HCT116 (cell line): ENCODE measurements around the gene ARHGEF17. TPM values are rescaled to one million over a fixed set of nuclear protein-coding genes. Genes with fewer than 3 reads are reported as not detected.

Experiments
- ATAC-seq: fragments of 200-7000 bp; cut with Tn5 transposase; 2 replicates; pipeline ENCODE4 v1.9.1; 2020; ENCODE audit warnings: mild to moderate bottlenecking, moderate library complexity
- BruUV-seq: library from RNA; stranded (reverse); fragments of 400-500 nt; replicated peaks from 2 replicates; lab custom pipeline; 2021; lab: Mats Ljungman, UMichigan
- CTCF ChIA-PET: fragments of 300-600 bp; sonication (Branson Sonifier 250); formaldehyde crosslinking; loops from one replicate; lab custom pipeline; 2021; ENCODE audit warnings: antibody characterized with exemption; lab: Charles Lee
- POLR2A ChIA-PET: fragments of 300-600, 350-600 bp; sonication (Branson Sonifier 250); formaldehyde crosslinking; loops from one replicate; lab custom pipeline; 2021; ENCODE audit warnings: antibody characterized with exemption; lab: Charles Lee
- RAD21 ChIA-PET, 2 experiments: fragments of 300-600 bp; sonication (Branson Sonifier 250); formaldehyde crosslinking; loops; one replicate each; lab custom pipeline; 2023; ENCODE audit warnings: low total read pairs in 2 of 2; ENCODE audit not compliant: uncharacterized antibody in 2 of 2, unreplicated experiment in 2 of 2, low non-redundant PET in 1 of 2; lab: Charles Lee
- DNase-seq: peaks from one replicate; pipeline ENCODE4 v3.0.0-alpha.2; 2010; ENCODE audit warnings: low read depth, low spot score
- H2AFZ ChIP-seq: fragments of 200-600 bp; shearing (Covaris generic), sonication (generic); 2 replicates; pipeline ENCODE4 v1.6.1; 2017; ENCODE audit warnings: low read depth, mixed run types, mixed read lengths, antibody characterized with exemption, low read length; ENCODE audit not compliant: poor library complexity, severe bottlenecking
- H3K27ac ChIP-seq: 2 replicates; pipeline ENCODE4 v1.5.1; 2012; ENCODE audit warnings: low read depth, low read length
- H3K27me3 ChIP-seq: fragments of 200-600 bp; sonication (generic); 2 replicates; pipeline ENCODE4 v1.6.1; 2016; ENCODE audit warnings: mixed run types, low read length, mixed read lengths; ENCODE audit not compliant: insufficient read depth
- H3K36me3 ChIP-seq, 2 experiments: fragments of 200-500 bp in 1 of 2; fragments of 200-600 bp in 1 of 2; sonication (Bioruptor generic) in 1 of 2; sonication (generic) in 1 of 2; 2 replicates each; pipeline versions ENCODE4 v1.5.1 to v1.6.1; 2014 to 2016; ENCODE audit warnings: low read length in 2 of 2, inconsistent platforms in 1 of 2, mixed read lengths in 1 of 2, mixed run types in 1 of 2; ENCODE audit not compliant: insufficient read depth in 2 of 2, control insufficient read depth in 1 of 2
- H3K4me1 ChIP-seq, 2 experiments: fragments of 200-600 bp in 1 of 2; sonication (generic) in 1 of 2; 2 replicates each; pipeline versions ENCODE4 v1.5.1 to v1.6.1; 2012 to 2017; ENCODE audit warnings: low read length in 2 of 2, inconsistent platforms in 1 of 2, mild to moderate bottlenecking in 1 of 2, mixed read lengths in 1 of 2, mixed run types in 1 of 2, moderate library complexity in 1 of 2; ENCODE audit not compliant: insufficient read depth in 2 of 2, control insufficient read depth in 1 of 2
- H3K4me2 ChIP-seq: fragments of 200-600 bp; sonication (generic); 2 replicates; pipeline ENCODE4 v1.6.1; 2017; ENCODE audit warnings: mixed run types, low read length, mixed read lengths
- H3K4me3 ChIP-seq, 2 experiments: fragments of 200-600 bp in 1 of 2; sonication (generic) in 1 of 2; replicated peaks in 1 of 2; 2 replicates each; pipeline ENCODE4 v1.5.1; 2011 to 2016; ENCODE audit warnings: low read length in 2 of 2, control low read depth in 1 of 2, low read depth in 1 of 2, mild to moderate bottlenecking in 1 of 2, mixed read lengths in 1 of 2, mixed run types in 1 of 2
- H3K79me2 ChIP-seq: fragments of 200-600 bp; sonication (generic); 2 replicates; pipeline ENCODE4 v1.6.1; 2017; ENCODE audit warnings: mild to moderate bottlenecking, mixed run types, low read length, moderate library complexity, mixed read lengths; ENCODE audit not compliant: insufficient read depth
- H3K9ac ChIP-seq: fragments of 200-600 bp; sonication (generic); 2 replicates; pipeline ENCODE4 v1.6.1; 2016; ENCODE audit warnings: low read length, mixed read lengths
- H3K9me2 ChIP-seq: fragments of 200-600 bp; sonication (generic), shearing (Covaris generic); 2 replicates; pipeline ENCODE4 v1.6.1; 2017; ENCODE audit warnings: mixed run types, mild to moderate bottlenecking, moderate library complexity; ENCODE audit not compliant: insufficient read depth
- H3K9me3 ChIP-seq, 2 experiments: fragments of 200-500 bp in 1 of 2; fragments of 200-600 bp in 1 of 2; sonication (Bioruptor generic) in 1 of 2; sonication (generic) in 1 of 2; 2 replicates each; pipeline ENCODE4 v1.6.1; 2014 to 2017; ENCODE audit warnings: low read length in 2 of 2, mixed read lengths in 2 of 2, inconsistent platforms in 1 of 2, low read depth in 1 of 2, mild to moderate bottlenecking in 1 of 2, mixed run types in 1 of 2, moderate library complexity in 1 of 2; ENCODE audit not compliant: control insufficient read depth in 1 of 2, insufficient read depth in 1 of 2
- H4K20me1 ChIP-seq: fragments of 200-600 bp; sonication (generic), shearing (Covaris generic); 2 replicates; pipeline ENCODE4 v1.6.1; 2017; ENCODE audit warnings: mixed run types, mild to moderate bottlenecking, moderate library complexity; ENCODE audit not compliant: insufficient read depth
- ATF3 ChIP-seq: IDR thresholded peaks from 2 replicates; pipeline ENCODE4 v1.6.1; 2012
- CEBPB ChIP-seq: IDR thresholded peaks from 2 replicates; pipeline ENCODE4 v1.6.1; 2012; ENCODE audit warnings: low read depth
- CTCF ChIP-seq, 3 experiments: fragments of 200-600 bp in 1 of 3; sonication (generic) in 1 of 3; IDR thresholded peaks in 2 of 3; conservative IDR thresholded peaks in 1 of 3; 2 replicates each; pipeline ENCODE4 v1.5.1; 2012 to 2017; ENCODE audit warnings: low read depth in 2 of 3, low read length in 2 of 3, antibody characterized with exemption in 1 of 3, borderline replicate concordance in 1 of 3, control low read depth in 1 of 3, mild to moderate bottlenecking in 1 of 3, mixed read lengths in 1 of 3, mixed run types in 1 of 3, moderate library complexity in 1 of 3; ENCODE audit not compliant: insufficient read depth in 1 of 3
- EGR1 ChIP-seq: IDR thresholded peaks from 2 replicates; pipeline ENCODE4 v1.6.1; 2012; ENCODE audit warnings: low read depth
- ELF1 ChIP-seq: IDR thresholded peaks from 2 replicates; pipeline ENCODE4 v1.6.1; 2012; ENCODE audit warnings: low read depth, borderline replicate concordance
- EZH2 ChIP-seq: fragments of 200-600 bp; sonication (generic); IDR thresholded peaks from 2 replicates; pipeline ENCODE4 v1.6.1; 2017; ENCODE audit warnings: antibody characterized with exemption, mixed run types
- EZH2phosphoT487 ChIP-seq: fragments of 200-600 bp; IDR thresholded peaks from 2 replicates; pipeline ENCODE4 v1.6.1; 2018; ENCODE audit warnings: antibody characterized with exemption, borderline replicate concordance
- FOSL1 ChIP-seq: IDR thresholded peaks from 2 replicates; pipeline ENCODE4 v1.6.1; 2012; ENCODE audit warnings: low read depth
- JUND ChIP-seq: IDR thresholded peaks from 2 replicates; pipeline ENCODE4 v1.6.1; 2012
- MAX ChIP-seq: IDR thresholded peaks from 2 replicates; pipeline ENCODE4 v1.6.1; 2012
- POLR2A ChIP-seq: IDR thresholded peaks from 2 replicates; pipeline ENCODE4 v1.7.0; 2011; ENCODE audit warnings: borderline replicate concordance; ENCODE audit not compliant: insufficient read depth, insufficient read length; ENCODE audit errors: extremely low read depth
- RAD21 ChIP-seq: IDR thresholded peaks from 2 replicates; pipeline ENCODE4 v1.6.1; 2012; ENCODE audit warnings: low read depth, mild to moderate bottlenecking
- REST ChIP-seq: IDR thresholded peaks from 2 replicates; pipeline ENCODE4 v1.6.1; 2012; ENCODE audit warnings: low read depth
- SIN3A ChIP-seq: IDR thresholded peaks from 2 replicates; pipeline ENCODE4 v1.6.1; 2012; ENCODE audit warnings: low read depth
- SP1 ChIP-seq: IDR thresholded peaks from 2 replicates; pipeline ENCODE4 v1.6.1; 2012; ENCODE audit warnings: low read depth
- TCF7L2 ChIP-seq: IDR thresholded peaks from 2 replicates; pipeline ENCODE4 v1.7.0; 2011; ENCODE audit warnings: borderline replicate concordance, inconsistent platforms; ENCODE audit not compliant: insufficient read depth, insufficient read length; ENCODE audit errors: extremely low read depth
- YY1 ChIP-seq: IDR thresholded peaks from 2 replicates; pipeline ENCODE4 v1.6.1; 2011; ENCODE audit warnings: low read length, low read depth, moderate library complexity, mild to moderate bottlenecking; ENCODE audit not compliant: insufficient replicate concordance; ENCODE audit errors: extremely low read depth
- ZBTB33 ChIP-seq: IDR thresholded peaks from 2 replicates; pipeline ENCODE4 v1.6.1; 2011; ENCODE audit warnings: mild to moderate bottlenecking, low read length, moderate library complexity; ENCODE audit not compliant: insufficient replicate concordance; ENCODE audit errors: extremely low read depth
- ZFX ChIP-seq: fragments of 450-650 bp; IDR thresholded peaks from 2 replicates; pipeline ENCODE4 v1.6.1; 2017
- ZNF274 ChIP-seq: fragments of 200-500 bp; sonication (Bioruptor generic); IDR thresholded peaks from 2 replicates; pipeline ENCODE4 v1.6.1; 2014; ENCODE audit warnings: mild to moderate bottlenecking, low read depth, low read length, inconsistent platforms
- intact Hi-C: fragments of 100-400 bp; cut with micrococcal nuclease; formaldehyde crosslinking; loops from 2 replicates; pipeline ENCODE4 v1.10.0; 2022
- total RNA-seq: library from RNA; stranded (reverse); gene quantifications from one replicate; pipeline ENCODE4 v1.2.1, GENCODE V29; 2021; ENCODE audit not compliant: unreplicated experiment

ARHGEF17 gene
- total RNA-seq, 1 experiment from 2014 or later = 18.2 TPM

GRCh38 chr11:73410627-73411026, 102.6 kb downstream of the ARHGEF17 start:
- Histone ChIP-seq H3K4me2 (no peak overlapping the region), H4K20me1 (no peaks in the 10 kb centered on the region), H3K9me3 (no peaks in the 10 kb centered on the region), H3K9me2 (no peaks in the 10 kb centered on the region), H3K4me3 (no peak overlapping the region), H3K27me3 (no peaks in the 10 kb centered on the region), H3K4me1 (peaks cover 0 to 3% of the 10 kb centered on the region in 2 experiments; a peak in 1 of 4 replicates), H3K79me2 (no peaks in the 10 kb centered on the region), H3K27ac (no peak overlapping the region), H3K36me3 (peaks cover 0 to 4% of the 10 kb centered on the region in 2 experiments; a peak in 1 of 4 replicates), H3K9ac (no peak overlapping the region), H2AFZ (no peak overlapping the region)
- ATAC-seq (no peak), DNase-seq (no peak)
- BruUV-seq = no TSS peak
- ChIA-PET CTCF (interaction anchor here (1.4 kb wide), 1 partner anchor 521 kb away, joined by 3 read pairs; no protein-coding TSS in a partner anchor), POLR2A (no interaction called here), RAD21 (no interaction called here)
- intact Hi-C loops = no loop called here
- TF ChIP-seq EGR1 (no peak), EZH2 (no peak), ZNF274 (no peak), POLR2A (no peak), CTCF (IDR thresholded peaks at IDR 0.05 in 2 of 3, conservative IDR thresholded peaks at IDR 0.05 in 1 of 3; ENCODE audit: borderline replicate concordance in 1 of 3, insufficient read depth in 1 of 3, low read depth in 2 of 3, low read length in 2 of 3) (no peak), ATF3 (no peak), TCF7L2 (no peak), REST (no peak), CEBPB (no peak), MAX (no peak), SP1 (no peak), ZFX (no peak), ELF1 (no peak), YY1 (no peak), JUND (no peak), RAD21 (no peak), SIN3A (no peak), EZH2phosphoT487 (no peak), ZBTB33 (no peak), FOSL1 (no peak)
